ENCODE measurements around the gene MEAK7. TPM values are rescaled to one million over a fixed set of nuclear protein-coding genes. Genes with fewer than 3 reads are reported as not detected.

The MEAK7 gene
- polyA plus RNA-seq, 3 donors, result 2.5 to 5.0 (median 4.7) TPM

DNA sequence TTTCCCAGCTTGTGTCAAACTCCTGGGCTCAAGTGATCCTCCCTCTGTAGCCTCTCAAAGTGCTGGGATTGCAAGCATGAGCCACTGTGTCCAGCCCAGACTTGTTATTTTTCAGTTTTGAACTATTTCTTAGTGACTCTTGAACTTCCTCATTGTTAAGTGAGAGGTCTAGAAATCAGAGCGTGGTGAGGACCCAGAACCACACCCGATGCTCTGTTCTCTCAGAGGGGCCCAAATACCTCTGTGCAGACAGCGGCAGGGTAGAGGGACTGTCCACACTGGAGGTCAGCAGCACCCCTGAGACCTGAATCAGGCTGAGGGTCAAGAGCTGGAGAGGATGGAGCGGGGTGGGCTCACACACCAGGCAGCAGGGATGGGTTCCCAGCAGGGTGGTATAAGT is 47.7 kb upstream of the MEAK7 start:
- intact Hi-C loops (cut with micrococcal nuclease), result no loop called here
- no peak overlapping the region for H2AFZ ChIP-seq (ENCODE audit: insufficient read depth, low read depth, low read length, poor library complexity, severe bottlenecking)
- H3K79me2 ChIP-seq (ENCODE audit: insufficient read depth, low read length), result no peaks in the 10 kb centered on the region
- peaks cover 2 to 12% (median 7%) of the 10 kb centered on the region in 3 donors for H3K27me3 Mint-ChIP-seq (ENCODE audit: low read depth in 3 of 3)
- no peak overlapping the region for H3K4me3 Mint-ChIP-seq
- no peaks in the 10 kb centered on the region for H3K9me3 ChIP-seq (replicated peaks in 1 of 2; ENCODE audit: control insufficient read depth in 1 of 2, insufficient read depth in 1 of 2, low read length in 2 of 2)
- H4K20me1 ChIP-seq (ENCODE audit: insufficient read depth, low read length), result no peaks in the 10 kb centered on the region
- H3K27ac ChIP-seq (ENCODE audit: low read depth in 1 of 2, low read length in 2 of 2), result no peak overlapping the region
- H3K9me3 Mint-ChIP-seq, result no peaks in the 10 kb centered on the region
- TF ChIP-seq, protein P1, sequence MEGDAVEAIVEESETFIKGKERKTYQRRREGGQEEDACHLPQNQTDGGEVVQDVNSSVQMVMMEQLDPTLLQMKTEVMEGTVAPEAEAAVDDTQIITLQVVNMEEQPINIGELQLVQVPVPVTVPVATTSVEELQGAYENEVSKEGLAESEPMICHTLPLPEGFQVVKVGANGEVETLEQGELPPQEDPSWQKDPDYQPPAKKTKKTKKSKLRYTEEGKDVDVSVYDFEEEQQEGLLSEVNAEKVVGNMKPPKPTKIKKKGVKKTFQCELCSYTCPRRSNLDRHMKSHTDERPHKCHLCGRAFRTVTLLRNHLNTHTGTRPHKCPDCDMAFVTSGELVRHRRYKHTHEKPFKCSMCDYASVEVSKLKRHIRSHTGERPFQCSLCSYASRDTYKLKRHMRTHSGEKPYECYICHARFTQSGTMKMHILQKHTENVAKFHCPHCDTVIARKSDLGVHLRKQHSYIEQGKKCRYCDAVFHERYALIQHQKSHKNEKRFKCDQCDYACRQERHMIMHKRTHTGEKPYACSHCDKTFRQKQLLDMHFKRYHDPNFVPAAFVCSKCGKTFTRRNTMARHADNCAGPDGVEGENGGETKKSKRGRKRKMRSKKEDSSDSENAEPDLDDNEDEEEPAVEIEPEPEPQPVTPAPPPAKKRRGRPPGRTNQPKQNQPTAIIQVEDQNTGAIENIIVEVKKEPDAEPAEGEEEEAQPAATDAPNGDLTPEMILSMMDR (IDR thresholded peaks at IDR 0.05), result no peak
- DNase-seq, result no peak
- H3K4me1 ChIP-seq (ENCODE audit: control insufficient read depth in 1 of 2, insufficient read depth in 2 of 2, low read length in 2 of 2), result peaks cover 7 to 14% of the 10 kb centered on the region in 2 donors
- H3K4me3 ChIP-seq (replicated peaks in 1 of 3; ENCODE audit: low read depth in 2 of 3, low read length in 3 of 3), result no peak overlapping the region
- no peaks in the 10 kb centered on the region for H3K36me3 ChIP-seq (replicated peaks in 1 of 2; ENCODE audit: control insufficient read depth in 1 of 2, insufficient read depth in 2 of 2, low read length in 2 of 2)
- peaks cover 36% of the 10 kb centered on the region for H3K4me1 Mint-ChIP-seq
- H3K36me3 Mint-ChIP-seq, result peaks cover 6 to 11% of the 10 kb centered on the region in 2 donors
- H3K27me3 ChIP-seq (ENCODE audit: control insufficient read depth in 2 of 2, insufficient read depth in 2 of 2, low read length in 2 of 2), result no peaks in the 10 kb centered on the region
- H3K9ac ChIP-seq (ENCODE audit: insufficient read depth, low read length, poor library complexity, severe bottlenecking), result no peak overlapping the region
- H3K4me2 ChIP-seq (replicated peaks; ENCODE audit: extremely low read depth, low read length, poor library complexity, severe bottlenecking), result no peak overlapping the region
- H3K27ac Mint-ChIP-seq, result peak overlapping the region in 2 of 7 donors; percentile 12 to 30
- 100% methylated on average over 1 of the region's 4 CpGs for WGBS (ENCODE audit: insufficient coverage)

DNA sequence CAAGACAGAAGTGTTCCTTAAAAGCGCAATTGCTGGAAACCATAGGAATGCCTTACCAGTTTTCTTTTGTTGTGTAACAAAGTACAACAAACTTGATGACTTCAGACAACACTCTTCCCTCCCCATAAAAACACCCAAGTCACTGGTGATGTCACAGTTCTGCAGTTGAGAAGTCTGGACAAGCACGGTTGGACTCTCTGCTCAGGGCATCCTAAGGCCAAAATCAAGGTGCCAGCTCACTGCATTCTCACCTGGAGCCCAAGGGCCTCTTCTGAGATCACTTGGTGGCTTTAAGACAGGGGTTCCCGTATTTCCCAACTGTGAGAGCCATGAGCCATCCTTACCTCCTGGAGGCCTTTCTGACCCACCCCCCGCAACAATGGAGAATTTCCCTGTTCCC is 45.6 kb upstream of the MEAK7 start:
- no peaks in the 10 kb centered on the region for H3K9me3 ChIP-seq (replicated peaks in 1 of 2; ENCODE audit: control insufficient read depth in 1 of 2, insufficient read depth in 1 of 2, low read length in 2 of 2)
- Mint-ChIP-seq H3K9me3 (no peaks in the 10 kb centered on the region), H3K4me3 (no peak overlapping the region), H3K36me3 (peaks cover 6 to 11% of the 10 kb centered on the region in 2 donors), H3K4me1 (peaks cover 34% of the 10 kb centered on the region), H3K27me3 (ENCODE audit: low read depth in 3 of 3) (peaks cover 8 to 23% (median 10%) of the 10 kb centered on the region in 3 donors), H3K27ac (peak overlapping the region in 3 of 7 donors; percentile 5 to 77 (median 53))
- H3K4me3 ChIP-seq (replicated peaks in 1 of 3; ENCODE audit: low read depth in 2 of 3, low read length in 3 of 3), result no peak overlapping the region
- DNase-seq, result peak in 1 of 3 donors; percentile 27
- TF ChIP-seq, protein P1 (IDR thresholded peaks at IDR 0.05), result no peak
- intact Hi-C loops (cut with micrococcal nuclease), result no loop called here
- no peaks in the 10 kb centered on the region for H3K79me2 ChIP-seq (ENCODE audit: insufficient read depth, low read length)
- H3K4me1 ChIP-seq (ENCODE audit: control insufficient read depth in 1 of 2, insufficient read depth in 2 of 2, low read length in 2 of 2), result peaks cover 7 to 14% of the 10 kb centered on the region in 2 donors
- no peaks in the 10 kb centered on the region for H4K20me1 ChIP-seq (ENCODE audit: insufficient read depth, low read length)
- WGBS (ENCODE audit: insufficient coverage), result 58% methylated on average over 3 of the region's 4 CpGs
- H3K9ac ChIP-seq (ENCODE audit: insufficient read depth, low read length, poor library complexity, severe bottlenecking), result no peak overlapping the region
- no peaks in the 10 kb centered on the region for H3K36me3 ChIP-seq (replicated peaks in 1 of 2; ENCODE audit: control insufficient read depth in 1 of 2, insufficient read depth in 2 of 2, low read length in 2 of 2)
- H3K27ac ChIP-seq (ENCODE audit: low read depth in 1 of 2, low read length in 2 of 2), result no peak overlapping the region
- peaks cover 0 to 6% of the 10 kb centered on the region in 2 donors for H3K27me3 ChIP-seq (ENCODE audit: control insufficient read depth in 2 of 2, insufficient read depth in 2 of 2, low read length in 2 of 2)
- no peak overlapping the region for H3K4me2 ChIP-seq (replicated peaks; ENCODE audit: extremely low read depth, low read length, poor library complexity, severe bottlenecking)
- no peak overlapping the region for H2AFZ ChIP-seq (ENCODE audit: insufficient read depth, low read depth, low read length, poor library complexity, severe bottlenecking)
